HepG2 (cell line): ENCODE measurements around the gene TUFM. TPM values are rescaled to one million over a fixed set of nuclear protein-coding genes. Genes with fewer than 3 reads are reported as not detected.

Experiments used
- ARID2 ChIP-seq: sonication (generic); formaldehyde crosslinking; IDR thresholded peaks from 2 replicates; pipeline ENCODE4 v1.8.1; 2022; ENCODE audit warnings: mild to moderate bottlenecking, missing genetic modification reagents, borderline replicate concordance
- ESRRA ChIP-seq: sonication (generic); formaldehyde crosslinking; IDR thresholded peaks from 2 replicates; pipeline ENCODE4 v1.5.1; 2020; ENCODE audit warnings: mild to moderate bottlenecking, low read depth, missing genetic modification reagents
- PRDM10 ChIP-seq: sonication (generic); formaldehyde crosslinking; IDR thresholded peaks from 2 replicates; pipeline ENCODE4 v1.4.0; 2020; ENCODE audit warnings: low read depth, missing genetic modification reagents
- SETDB1 ChIP-seq: sonication (generic); formaldehyde crosslinking; IDR thresholded peaks from 2 replicates; pipeline ENCODE4 v1.5.1; 2020; ENCODE audit warnings: missing genetic modification reagents, mild to moderate bottlenecking, borderline replicate concordance
- UBTF ChIP-seq: sonication (generic); formaldehyde crosslinking; IDR thresholded peaks from 2 replicates; pipeline ENCODE4 v1.4.0; 2020; ENCODE audit warnings: mild to moderate bottlenecking, missing genetic modification reagents
- ZBTB25 ChIP-seq: IDR thresholded peaks from 2 replicates; pipeline ENCODE4 v1.6.1; 2018; ENCODE audit warnings: missing genetic modification reagents
- ZFP36L1 ChIP-seq: sonication (generic); formaldehyde crosslinking; IDR thresholded peaks from 2 replicates; pipeline ENCODE4 v1.8.0; 2022; ENCODE audit warnings: mild to moderate bottlenecking, missing genetic modification reagents, moderate library complexity
- ZNF253 ChIP-seq: sonication (generic); formaldehyde crosslinking; IDR thresholded peaks from 2 replicates; pipeline ENCODE4 v1.8.0; 2022; ENCODE audit warnings: mild to moderate bottlenecking, missing genetic modification reagents, borderline replicate concordance
- ZNF276 ChIP-seq: sonication (generic); formaldehyde crosslinking; IDR thresholded peaks from 2 replicates; pipeline ENCODE4 v1.4.0; 2020; ENCODE audit warnings: mild to moderate bottlenecking, low read depth, missing genetic modification reagents
- polyA plus RNA-seq, 8 experiments: library from polyadenylated mRNA; depleted of rRNA in 3 of 8; stranded (reverse) in 7 of 8; unstranded in 1 of 8; fragments of >200 nt; fragmentation: Illumina TruSeq in 4 of 8; extraction: Trizol in 4 of 8; gene quantifications; 2 replicates each; pipeline versions ENCODE4 v1.2.1 to v1.2.3, GENCODE V29; 2011 to 2016; ENCODE audit warnings: low read depth in 4 of 8, missing spikeins in 1 of 8, mixed read lengths in 1 of 8; ENCODE audit not compliant: insufficient read depth in 1 of 8
- total RNA-seq, 5 experiments: library from RNA; depleted of rRNA; stranded (reverse); fragments of >200 nt; fragmentation: Illumina TruSeq; extraction: Trizol; gene quantifications; 2 replicates each; pipeline ENCODE4 v1.2.3, GENCODE V29; 2016; ENCODE audit warnings: low read depth in 1 of 5
- TF ChIP-seq, protein P1 (sequence below): sonication (generic); formaldehyde crosslinking; IDR thresholded peaks from 2 replicates; pipeline ENCODE4 v1.5.0; 2020; ENCODE audit warnings: missing genetic modification reagents
- TF ChIP-seq, protein P2 (sequence below): sonication (generic); formaldehyde crosslinking; IDR thresholded peaks from 2 replicates; pipeline ENCODE4 v1.4.0; 2020; ENCODE audit warnings: missing genetic modification reagents
- TF ChIP-seq, protein P3 (sequence below): sonication (generic); formaldehyde crosslinking; IDR thresholded peaks from 2 replicates; pipeline ENCODE4 v1.8.1; 2022; ENCODE audit warnings: mild to moderate bottlenecking, missing genetic modification reagents

The TUFM gene
- total and polyA plus RNA-seq, 2 of the 13 experiments (the other 11 are each of a cell fraction or from before 2014, with no cell fraction given): 206 to 298 TPM

DNA sequence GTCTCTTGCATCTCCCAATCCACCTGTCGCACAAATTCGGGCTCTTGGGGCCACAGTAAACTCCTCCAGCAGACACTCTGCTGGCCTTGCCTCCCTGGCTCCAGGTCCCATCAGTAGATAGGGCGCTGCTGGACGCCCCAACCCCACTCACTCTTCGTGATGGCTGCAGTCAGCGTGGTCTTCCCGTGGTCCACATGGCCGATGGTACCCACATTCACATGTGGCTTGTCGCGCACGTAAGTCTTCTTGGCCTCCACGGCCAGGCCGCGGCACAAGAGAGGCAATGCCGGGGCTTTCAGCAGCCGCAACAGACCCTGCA lies 428 bp downstream of the TUFM start (continued):
- TF ChIP-seq PRDM10 (CRISPR knock-in tag) (no peak), ZFP36L1 (CRISPR knock-in tag) (no peak), ESRRA (CRISPR knock-in tag) (no peak), ZNF253 (CRISPR knock-in tag) (no peak), ZNF276 (CRISPR knock-in tag) (no peak), UBTF (CRISPR knock-in tag) (no peak), ARID2 (CRISPR knock-in tag) (0 out of 2 replicates have a peak, but pooled peaks have one; percentile 4), ZBTB25 (no peak), SETDB1 (peak; percentile 80; the same call in 1 of the 2 replicates)
- TF ChIP-seq, protein P1, sequence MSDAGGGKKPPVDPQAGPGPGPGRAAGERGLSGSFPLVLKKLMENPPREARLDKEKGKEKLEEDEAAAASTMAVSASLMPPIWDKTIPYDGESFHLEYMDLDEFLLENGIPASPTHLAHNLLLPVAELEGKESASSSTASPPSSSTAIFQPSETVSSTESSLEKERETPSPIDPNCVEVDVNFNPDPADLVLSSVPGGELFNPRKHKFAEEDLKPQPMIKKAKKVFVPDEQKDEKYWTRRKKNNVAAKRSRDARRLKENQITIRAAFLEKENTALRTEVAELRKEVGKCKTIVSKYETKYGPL (CRISPR knock-in tag): no peak
- TF ChIP-seq, protein P2, sequence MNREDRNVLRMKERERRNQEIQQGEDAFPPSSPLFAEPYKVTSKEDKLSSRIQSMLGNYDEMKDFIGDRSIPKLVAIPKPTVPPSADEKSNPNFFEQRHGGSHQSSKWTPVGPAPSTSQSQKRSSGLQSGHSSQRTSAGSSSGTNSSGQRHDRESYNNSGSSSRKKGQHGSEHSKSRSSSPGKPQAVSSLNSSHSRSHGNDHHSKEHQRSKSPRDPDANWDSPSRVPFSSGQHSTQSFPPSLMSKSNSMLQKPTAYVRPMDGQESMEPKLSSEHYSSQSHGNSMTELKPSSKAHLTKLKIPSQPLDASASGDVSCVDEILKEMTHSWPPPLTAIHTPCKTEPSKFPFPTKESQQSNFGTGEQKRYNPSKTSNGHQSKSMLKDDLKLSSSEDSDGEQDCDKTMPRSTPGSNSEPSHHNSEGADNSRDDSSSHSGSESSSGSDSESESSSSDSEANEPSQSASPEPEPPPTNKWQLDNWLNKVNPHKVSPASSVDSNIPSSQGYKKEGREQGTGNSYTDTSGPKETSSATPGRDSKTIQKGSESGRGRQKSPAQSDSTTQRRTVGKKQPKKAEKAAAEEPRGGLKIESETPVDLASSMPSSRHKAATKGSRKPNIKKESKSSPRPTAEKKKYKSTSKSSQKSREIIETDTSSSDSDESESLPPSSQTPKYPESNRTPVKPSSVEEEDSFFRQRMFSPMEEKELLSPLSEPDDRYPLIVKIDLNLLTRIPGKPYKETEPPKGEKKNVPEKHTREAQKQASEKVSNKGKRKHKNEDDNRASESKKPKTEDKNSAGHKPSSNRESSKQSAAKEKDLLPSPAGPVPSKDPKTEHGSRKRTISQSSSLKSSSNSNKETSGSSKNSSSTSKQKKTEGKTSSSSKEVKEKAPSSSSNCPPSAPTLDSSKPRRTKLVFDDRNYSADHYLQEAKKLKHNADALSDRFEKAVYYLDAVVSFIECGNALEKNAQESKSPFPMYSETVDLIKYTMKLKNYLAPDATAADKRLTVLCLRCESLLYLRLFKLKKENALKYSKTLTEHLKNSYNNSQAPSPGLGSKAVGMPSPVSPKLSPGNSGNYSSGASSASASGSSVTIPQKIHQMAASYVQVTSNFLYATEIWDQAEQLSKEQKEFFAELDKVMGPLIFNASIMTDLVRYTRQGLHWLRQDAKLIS (CRISPR knock-in tag): no peak
- TF ChIP-seq, protein P3, sequence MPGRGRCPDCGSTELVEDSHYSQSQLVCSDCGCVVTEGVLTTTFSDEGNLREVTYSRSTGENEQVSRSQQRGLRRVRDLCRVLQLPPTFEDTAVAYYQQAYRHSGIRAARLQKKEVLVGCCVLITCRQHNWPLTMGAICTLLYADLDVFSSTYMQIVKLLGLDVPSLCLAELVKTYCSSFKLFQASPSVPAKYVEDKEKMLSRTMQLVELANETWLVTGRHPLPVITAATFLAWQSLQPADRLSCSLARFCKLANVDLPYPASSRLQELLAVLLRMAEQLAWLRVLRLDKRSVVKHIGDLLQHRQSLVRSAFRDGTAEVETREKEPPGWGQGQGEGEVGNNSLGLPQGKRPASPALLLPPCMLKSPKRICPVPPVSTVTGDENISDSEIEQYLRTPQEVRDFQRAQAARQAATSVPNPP (CRISPR knock-in tag): no peak
